SKM-1 (cell line): ENCODE measurements around the gene CHRNG.
A peak's percentile ranks its signal among the peaks of the same experiment; 100 is the strongest.
"Not testable (repeated sequence)": the region's sequence is repeated elsewhere in the genome, so short reads cannot be mapped to it uniquely, and the experiment has no call there.

Experiments
- DNase-seq: peaks from one replicate; lab custom pipeline; 2025; ENCODE audit not compliant: unreplicated experiment; lab: John Stamatoyannopoulos, UW

CHRNG gene

GRCh38 chr2:232543928-232544631, 4.6 kb downstream of the CHRNG start:
- no peak for DNase-seq

GRCh38 chr2:232544674-232545073, 5.2 kb downstream of the CHRNG start:
- DNase-seq = no peak

- DNase-seq = no peak
Measured at GRCh38 chr2:232545511-232546375, 6.3 kb downstream of the CHRNG start.

- DNase-seq = no peak
Measured at GRCh38 chr2:232547991-232548390, 8.5 kb downstream of the CHRNG start.

GRCh38 chr2:232549655-232550353, 10.3 kb downstream of the CHRNG start:
- DNase-seq = peak; percentile 24

GRCh38 chr2:232550354-232551249, 11.1 kb downstream of the CHRNG start, which contains the start of the genes EIF4E2 and TIGD1:
Gene EIF4E2 (plus strand): TSS chr2:232550689. CDS start chr2:232550725, 36 bp downstream.
Gene TIGD1 (minus strand): TSS chr2:232550557. CDS start chr2:232549882, 675 bp downstream.
- DNase-seq = peak; percentile 87

- DNase-seq = no peak
Measured at GRCh38 chr2:232551250-232551638, 11.8 kb downstream of the CHRNG start.

- no peak for DNase-seq
Measured at GRCh38 chr2:232551776-232552175, 12.3 kb downstream of the CHRNG start.

GRCh38 chr2:232556426-232556825, 16.9 kb downstream of the CHRNG start:
- no peak for DNase-seq

- DNase-seq = no peak
Measured at GRCh38 chr2:232562515-232563151, 23.1 kb downstream of the CHRNG start.

GRCh38 chr2:232563580-232563979, 24.1 kb downstream of the CHRNG start:
- DNase-seq = no peak

GRCh38 chr2:232567721-232568120, 28.2 kb downstream of the CHRNG start:
- DNase-seq = no peak

- no peak for DNase-seq
Measured at GRCh38 chr2:232568161-232568560, 28.7 kb downstream of the CHRNG start.

GRCh38 chr2:232569541-232569940, 30.0 kb downstream of the CHRNG start:
- no peak for DNase-seq

- DNase-seq = not testable (repeated sequence)
Measured at GRCh38 chr2:232570481-232570880, 31.0 kb downstream of the CHRNG start.

GRCh38 chr2:232571026-232571474, 31.6 kb downstream of the CHRNG start:
- DNase-seq = no peak

- DNase-seq = no peak
Measured at GRCh38 chr2:232573042-232573441, 33.5 kb downstream of the CHRNG start.

- DNase-seq = no peak
Measured at GRCh38 chr2:232573771-232574435, 34.4 kb downstream of the CHRNG start.

- DNase-seq = no peak
Measured at GRCh38 chr2:232574674-232575403, 35.3 kb downstream of the CHRNG start.
